Natural killer cell (primary cell): ENCODE data around the gene CYFIP2. TPM values are rescaled to one million over a fixed set of nuclear protein-coding genes. Genes with fewer than 3 reads are reported as not detected.
A peak's percentile ranks its signal among the peaks of the same experiment; 100 is the strongest.

Experiments
- ATAC-seq, 3 donors: fragments of 150-1000 bp in 2 of 3; fragments of 200-7000 bp in 1 of 3; cut with Tn5 transposase; 1 replicate in 1 of 3; 2 replicates in 2 of 3; pipeline ENCODE4 v1.10.0; 2021; ENCODE audit warnings: mild to moderate bottlenecking in 2 of 3, moderate library complexity in 2 of 3
- DNase-seq, 2 donors: peaks; one replicate each; pipeline versions ENCODE4 v3.0.0 to v3.0.0-alpha.2; 2013 to 2021; ENCODE audit warnings: mixed read lengths in 1 of 2
- H3K27ac ChIP-seq: one replicate; pipeline ENCODE4 v1.5.1; 2013; ENCODE audit warnings: mild to moderate bottlenecking, low read length
- H3K27me3 ChIP-seq: one replicate; pipeline ENCODE4 v1.6.1; 2013; ENCODE audit warnings: low read length; ENCODE audit not compliant: control insufficient read depth, insufficient read depth
- H3K36me3 ChIP-seq: one replicate; pipeline ENCODE4 v1.6.1; 2013; ENCODE audit warnings: low read length; ENCODE audit not compliant: control insufficient read depth, insufficient read depth
- H3K4me1 ChIP-seq: one replicate; pipeline ENCODE4 v1.6.1; 2013; ENCODE audit warnings: low read length; ENCODE audit not compliant: control insufficient read depth, insufficient read depth
- H3K4me3 ChIP-seq: one replicate; pipeline ENCODE4 v1.5.1; 2013; ENCODE audit warnings: low read length
- H3K9me3 ChIP-seq: one replicate; pipeline ENCODE4 v1.6.1; 2013; ENCODE audit warnings: low read length; ENCODE audit not compliant: control insufficient read depth, insufficient read depth
- H3K27ac Mint-ChIP-seq, 2 donors: one replicate each; pipeline ENCODE4 v1.8.0; 2022; ENCODE audit warnings: mild to moderate bottlenecking in 2 of 2, mixed read lengths in 2 of 2, moderate library complexity in 1 of 2
- H3K27me3 Mint-ChIP-seq, 2 donors: one replicate each; pipeline ENCODE4 v1.8.0; 2022; ENCODE audit warnings: low read depth in 2 of 2, mixed read lengths in 2 of 2
- H3K36me3 Mint-ChIP-seq: one replicate; pipeline ENCODE4 v1.8.0; 2022; ENCODE audit warnings: mixed read lengths
- H3K4me1 Mint-ChIP-seq, 2 donors: one replicate each; pipeline ENCODE4 v1.8.0; 2022; ENCODE audit warnings: mixed read lengths in 2 of 2
- H3K4me3 Mint-ChIP-seq: one replicate; pipeline ENCODE4 v1.8.0; 2022; ENCODE audit warnings: mild to moderate bottlenecking, moderate library complexity, mixed read lengths
- H3K9me3 Mint-ChIP-seq, 2 donors: one replicate each; pipeline ENCODE4 v1.8.0; 2022; ENCODE audit warnings: mixed read lengths in 2 of 2
- CTCF ChIP-seq: fragments of 200-600 bp; IDR thresholded peaks from one replicate; pipeline ENCODE4 v1.8.0; 2022; ENCODE audit warnings: antibody characterized with exemption
- WGBS: methylation state at CpG from one replicate; pipeline ENCODE4 v1.1.7; 2013; ENCODE audit warnings: missing lambda C conversion rate; ENCODE audit not compliant: insufficient coverage; 5-methylcytosine and 5-hydroxymethylcytosine counted together
- intact Hi-C: fragments of 100-400 bp; cut with micrococcal nuclease; formaldehyde crosslinking; loops from one replicate; pipeline ENCODE4 v1.14.2; 2022
- total RNA-seq, 4 donors: library from RNA; stranded (reverse); fragments of 120-200 nt in 1 of 4; gene quantifications; one replicate each; pipeline versions ENCODE4 v1.2.3 to v1.2.4, GENCODE V29; 2013 to 2022

CYFIP2 gene
- total RNA-seq, 3 donors from 2014 or later (not counting 1 experiment from before 2014, with no cell fraction given) = 464 to 542 (median 532) TPM

DNA sequence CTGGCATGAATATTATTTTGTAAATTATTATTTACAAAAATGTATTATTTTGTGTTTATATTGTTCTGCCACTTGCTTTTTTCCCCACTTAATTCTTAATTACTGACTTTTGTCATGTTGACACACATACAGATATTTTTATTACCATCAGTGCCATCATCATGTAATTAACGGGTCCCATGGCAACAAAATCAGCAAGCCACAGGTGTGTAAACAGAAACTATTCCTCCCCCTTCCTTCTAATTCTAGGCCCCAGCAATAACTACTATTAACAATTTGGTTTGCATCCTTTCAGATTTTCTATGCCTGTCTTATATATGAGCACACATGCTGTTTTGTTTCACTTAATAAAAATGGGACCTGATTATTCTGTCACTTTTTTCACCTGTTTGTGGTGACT, 29.3 kb downstream of the CYFIP2 start:
- no peak for TF ChIP-seq CTCF
- Mint-ChIP-seq H3K36me3 (peaks cover 36% of the 10 kb centered on the region), H3K4me1 (peaks cover 61 to 66% of the 10 kb centered on the region in 2 donors), H3K4me3 (peak overlapping the region; percentile 35), H3K27me3 (no peaks in the 10 kb centered on the region), H3K27ac (peak overlapping the region; percentile 81 to 86), H3K9me3 (no peaks in the 10 kb centered on the region)
- Histone ChIP-seq H3K36me3 (peaks cover 79% of the 10 kb centered on the region), H3K4me1 (peaks cover 13% of the 10 kb centered on the region), H3K27me3 (no peaks in the 10 kb centered on the region), H3K4me3 (no peak overlapping the region), H3K27ac (no peak overlapping the region), H3K9me3 (no peaks in the 10 kb centered on the region)
- 47% methylated on average over 1 of the region's 1 CpG for WGBS
- DNase-seq (peak in 1 of 2 donors; percentile 45), ATAC-seq (no peak)
- intact Hi-C loops = no loop called here

DNA sequence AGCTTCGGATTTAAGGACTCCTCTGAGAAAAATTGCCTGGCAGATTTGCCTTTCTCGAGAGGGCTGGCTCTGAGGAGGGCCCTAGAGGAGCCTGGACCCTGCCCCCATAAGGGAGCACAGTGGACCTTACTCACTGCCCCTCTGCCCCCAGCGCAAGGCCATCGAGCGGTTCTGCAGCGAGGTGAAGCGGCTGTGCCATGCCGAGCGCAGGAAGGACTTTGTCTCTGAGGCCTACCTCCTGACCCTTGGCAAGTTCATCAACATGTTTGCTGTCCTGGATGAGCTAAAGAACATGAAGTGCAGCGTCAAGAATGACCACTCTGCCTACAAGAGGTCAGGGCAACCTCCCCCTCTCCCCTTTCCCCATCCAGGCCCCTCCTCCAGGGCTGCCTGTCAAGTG, 34.6 kb downstream of the CYFIP2 start:
- Histone ChIP-seq H3K4me1 (peaks cover 13% of the 10 kb centered on the region), H3K27ac (no peak overlapping the region), H3K36me3 (peaks cover 85% of the 10 kb centered on the region), H3K9me3 (no peaks in the 10 kb centered on the region), H3K4me3 (no peak overlapping the region), H3K27me3 (no peaks in the 10 kb centered on the region)
- WGBS = 97% methylated on average over 10 of the region's 10 CpGs
- intact Hi-C loops = no loop called here
- Mint-ChIP-seq H3K9me3 (no peaks in the 10 kb centered on the region), H3K4me1 (peaks cover 54 to 63% of the 10 kb centered on the region in 2 donors), H3K27ac (peak overlapping the region; percentile 79 to 91), H3K36me3 (peaks cover 39% of the 10 kb centered on the region), H3K27me3 (no peaks in the 10 kb centered on the region), H3K4me3 (no peak overlapping the region)
- ATAC-seq (no peak), DNase-seq (no peak)
- TF ChIP-seq CTCF = no peak

DNA sequence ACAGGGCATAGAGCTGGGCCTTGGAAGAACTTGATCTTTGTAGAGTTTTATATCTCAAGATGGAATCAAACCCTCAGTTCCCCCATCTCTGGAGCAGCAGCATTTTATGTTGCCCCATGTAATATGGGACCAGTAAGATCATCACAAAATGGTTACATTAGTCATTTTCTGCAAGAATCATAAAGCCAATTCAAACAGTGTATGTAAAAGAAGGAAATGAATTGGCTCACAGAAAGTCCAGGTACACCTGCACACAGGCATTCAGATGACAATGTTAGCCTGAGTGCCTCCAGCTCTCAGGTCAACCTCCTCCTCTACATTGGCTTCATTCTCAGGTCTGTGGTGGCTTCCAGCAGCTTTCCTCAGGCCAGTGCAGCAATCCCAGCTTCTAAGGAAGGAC, 35.1 kb downstream of the CYFIP2 start:
- Mint-ChIP-seq H3K4me3 (no peak overlapping the region), H3K27ac (peak overlapping the region; percentile 79 to 91), H3K4me1 (peaks cover 55 to 64% of the 10 kb centered on the region in 2 donors), H3K27me3 (no peaks in the 10 kb centered on the region), H3K36me3 (peaks cover 35% of the 10 kb centered on the region), H3K9me3 (no peaks in the 10 kb centered on the region)
- no peak for DNase-seq
- no peak overlapping the region for H3K4me3 ChIP-seq
- H3K9me3 ChIP-seq = no peaks in the 10 kb centered on the region
- intact Hi-C loops = no loop called here
- H3K27ac ChIP-seq = no peak overlapping the region
- no peak for TF ChIP-seq CTCF
- ATAC-seq = no peak
- H3K27me3 ChIP-seq = no peaks in the 10 kb centered on the region
- peaks cover 85% of the 10 kb centered on the region for H3K36me3 ChIP-seq
- H3K4me1 ChIP-seq = peaks cover 18% of the 10 kb centered on the region

DNA sequence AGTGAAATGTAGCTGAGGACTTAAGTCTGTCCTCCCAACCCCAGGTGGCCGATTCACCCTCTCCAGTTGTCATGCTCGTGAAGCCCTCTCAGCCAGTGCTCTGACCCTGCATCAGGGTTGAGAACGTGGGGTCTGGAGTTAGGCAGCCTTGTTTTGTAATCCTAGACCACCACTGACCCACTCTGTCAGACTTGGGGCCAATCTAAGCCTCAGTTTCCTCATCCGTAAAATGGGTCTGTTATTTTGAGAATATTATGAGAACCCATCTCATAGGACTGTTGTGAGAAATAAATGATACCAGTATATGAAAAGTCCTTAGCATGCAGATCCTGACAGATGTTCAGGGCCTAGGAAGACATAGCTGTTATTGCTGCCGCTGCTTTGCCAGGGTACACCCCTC, 37.1 kb downstream of the CYFIP2 start:
- H3K27me3 Mint-ChIP-seq = no peaks in the 10 kb centered on the region
- peak overlapping the region; percentile 79 to 91 for H3K27ac Mint-ChIP-seq
- Histone ChIP-seq H3K4me3 (no peak overlapping the region), H3K36me3 (peaks cover 82% of the 10 kb centered on the region), H3K9me3 (peaks cover 4% of the 10 kb centered on the region), H3K27me3 (no peaks in the 10 kb centered on the region), H3K4me1 (peaks cover 37% of the 10 kb centered on the region), H3K27ac (peak overlapping the region; percentile 28)
- 96% methylated on average over 5 of the region's 5 CpGs for WGBS
- no peaks in the 10 kb centered on the region for H3K9me3 Mint-ChIP-seq
- H3K4me3 Mint-ChIP-seq = no peak overlapping the region
- DNase-seq (no peak), ATAC-seq (no peak)
- intact Hi-C loops = no loop called here
- peaks cover 23% of the 10 kb centered on the region for H3K36me3 Mint-ChIP-seq
- peaks cover 63 to 70% of the 10 kb centered on the region in 2 donors for H3K4me1 Mint-ChIP-seq
- no peak for TF ChIP-seq CTCF
